Common myeloid progenitor, CD34-positive (primary cell): ENCODE results near the gene TCF7.
A peak's percentile ranks its signal among the peaks of the same experiment; 100 is the strongest.

Experiments
- CTCF ChIA-PET: fragments of 350-600 bp; sonication (Branson Sonifier 250); formaldehyde crosslinking; loops from one replicate; lab custom pipeline; 2021; ENCODE audit warnings: antibody characterized with exemption; lab: Charles Lee
- POLR2A ChIA-PET: fragments of 350-600 bp; sonication (Branson Sonifier 250); formaldehyde crosslinking; loops from one replicate; lab custom pipeline; 2021; ENCODE audit warnings: antibody characterized with exemption; lab: Charles Lee
- DNase-seq, 3 donors: peaks; one replicate each; pipeline versions ENCODE4 v3.0.0 to v3.0.0-alpha.2; 2013
- H3K27ac ChIP-seq, 2 experiments: 1 replicate in 1 of 2; 2 replicates in 1 of 2; pipeline ENCODE4 v1.7.0; 2013; ENCODE audit warnings: inconsistent platforms in 2 of 2, low read length in 2 of 2, mild to moderate bottlenecking in 2 of 2, low read depth in 1 of 2, moderate library complexity in 1 of 2; ENCODE audit not compliant: severe bottlenecking in 2 of 2, insufficient read depth in 1 of 2, poor library complexity in 1 of 2
- H3K27me3 ChIP-seq, 5 experiments: replicated peaks in 2 of 5; 1 replicate in 3 of 5; 2 replicates in 2 of 5; pipeline versions ENCODE4 v1.6.1 to v1.7.0; 2013; ENCODE audit warnings: low read length in 4 of 5, mild to moderate bottlenecking in 2 of 5, moderate library complexity in 2 of 5, inconsistent platforms in 1 of 5; ENCODE audit not compliant: insufficient read depth in 5 of 5, control insufficient read depth in 4 of 5
- H3K36me3 ChIP-seq, 4 experiments: 1 replicate in 2 of 4; 2 replicates in 2 of 4; pipeline versions ENCODE4 v1.6.1 to v1.7.0; 2013; ENCODE audit warnings: low read length in 3 of 4, control low read depth in 1 of 4, mild to moderate bottlenecking in 1 of 4; ENCODE audit not compliant: control insufficient read depth in 4 of 4, insufficient read depth in 4 of 4
- H3K4me1 ChIP-seq, 4 experiments: 1 replicate in 3 of 4; 2 replicates in 1 of 4; pipeline versions ENCODE4 v1.6.1 to v1.7.1; 2013; ENCODE audit warnings: low read length in 3 of 4, mild to moderate bottlenecking in 3 of 4, control low read depth in 1 of 4, inconsistent platforms in 1 of 4, moderate library complexity in 1 of 4; ENCODE audit not compliant: control insufficient read depth in 4 of 4, insufficient read depth in 4 of 4; ENCODE audit errors: control extremely low read depth in 1 of 4
- H3K4me3 ChIP-seq, 7 experiments: 1 replicate in 4 of 7; 2 replicates in 3 of 7; pipeline versions ENCODE4 v1.5.1 to v1.7.0; 2013; ENCODE audit warnings: mild to moderate bottlenecking in 7 of 7, low read length in 6 of 7, moderate library complexity in 6 of 7, inconsistent platforms in 2 of 7, low read depth in 2 of 7, control low read depth in 1 of 7; ENCODE audit not compliant: insufficient read depth in 4 of 7, control insufficient read depth in 1 of 7; ENCODE audit errors: extremely low read depth in 1 of 7
- H3K9me3 ChIP-seq, 5 experiments: 1 replicate in 4 of 5; 2 replicates in 1 of 5; pipeline versions ENCODE4 v1.6.1 to v1.7.1; 2013; ENCODE audit warnings: low read length in 4 of 5, mild to moderate bottlenecking in 2 of 5, inconsistent platforms in 1 of 5, low read depth in 1 of 5, moderate library complexity in 1 of 5; ENCODE audit not compliant: control insufficient read depth in 4 of 5, insufficient read depth in 2 of 5; ENCODE audit errors: control extremely low read depth in 1 of 5
- WGBS: methylation state at CpG from one replicate; pipeline ENCODE4 v1.1.5; 2013; ENCODE audit not compliant: insufficient coverage; 5-methylcytosine and 5-hydroxymethylcytosine counted together

Gene TCF7

GRCh38 chr5:134118212-134118835, 3.8 kb downstream of the TCF7 start:
- CTCF ChIA-PET = interaction anchor here (0.7 to 2.3 kb wide), 5 partner anchors 10 to 79 kb away, joined by 3 to 10 read pairs (median 5); no protein-coding TSS in a partner anchor
- no peak for DNase-seq
- no peaks in the 10 kb centered on the region for H3K9me3 ChIP-seq
- H3K4me1 ChIP-seq = peaks cover 0 to 30% (median 24%) of the 10 kb centered on the region in 4 experiments
- POLR2A ChIA-PET = no interaction called here
- H3K4me3 ChIP-seq = no peak overlapping the region
- H3K27ac ChIP-seq = no peak overlapping the region
- H3K27me3 ChIP-seq = peaks cover 0 to 40% (median 6%) of the 10 kb centered on the region in 5 experiments
- 88% methylated on average over 3 of the region's 4 CpGs for WGBS
- H3K36me3 ChIP-seq = no peaks in the 10 kb centered on the region

GRCh38 chr5:134119720-134120119, 5.2 kb downstream of the TCF7 start:
- H3K27me3 ChIP-seq = peaks cover 0 to 30% (median 2%) of the 10 kb centered on the region in 5 experiments
- CTCF ChIA-PET = interaction anchor here (0.7 to 2.3 kb wide), 6 partner anchors 10 to 27 kb away, joined by 3 to 10 read pairs (median 3); no protein-coding TSS in a partner anchor
- 94% methylated on average over 12 of the region's 12 CpGs for WGBS
- POLR2A ChIA-PET = no interaction called here
- no peak overlapping the region for H3K27ac ChIP-seq
- DNase-seq = no peak
- no peak overlapping the region for H3K4me3 ChIP-seq
- H3K36me3 ChIP-seq = no peaks in the 10 kb centered on the region
- H3K9me3 ChIP-seq = no peaks in the 10 kb centered on the region
- peaks cover 0 to 20% (median 14%) of the 10 kb centered on the region in 4 experiments for H3K4me1 ChIP-seq

GRCh38 chr5:134120386-134121138, 6.1 kb downstream of the TCF7 start:
- Histone ChIP-seq H3K27ac (no peak overlapping the region), H3K4me1 (peaks cover 0 to 16% (median 10%) of the 10 kb centered on the region in 4 experiments)
- WGBS = 98% methylated on average over 16 of the region's 17 CpGs

GRCh38 chr5:134122530-134122929, 8.0 kb downstream of the TCF7 start:
- H3K4me3 ChIP-seq = no peak overlapping the region
- CTCF ChIA-PET = interaction anchor here (1.1 to 1.6 kb wide), 3 partner anchors 14 to 169 kb away, joined by 3 to 5 read pairs (median 4); no protein-coding TSS in a partner anchor
- H3K9me3 ChIP-seq = no peaks in the 10 kb centered on the region
- H3K4me1 ChIP-seq = peaks cover 0 to 15% (median 9%) of the 10 kb centered on the region in 4 experiments
- WGBS = 55% methylated on average over 2 of the region's 3 CpGs
- peak in 2 of 3 donors; percentile 68 to 79 for DNase-seq
- POLR2A ChIA-PET = no interaction called here
- H3K27ac ChIP-seq = no peak overlapping the region
- H3K36me3 ChIP-seq = peaks cover 0 to 3% (median 0%) of the 10 kb centered on the region in 4 experiments
- H3K27me3 ChIP-seq = peaks cover 0 to 5% (median 0%) of the 10 kb centered on the region in 5 experiments

More at GRCh38 chr5:134120386-134121138, 6.1 kb downstream of the TCF7 start:
- Histone ChIP-seq H3K36me3 (no peaks in the 10 kb centered on the region), H3K27me3 (peaks cover 0 to 25% (median 2%) of the 10 kb centered on the region in 5 experiments), H3K9me3 (no peaks in the 10 kb centered on the region), H3K4me3 (no peak overlapping the region)
- DNase-seq = no peak
- ChIA-PET POLR2A (no interaction called here), CTCF (interaction anchor here (1.1 to 1.9 kb wide), 3 partner anchors 9 to 25 kb away, joined by 3 to 4 read pairs (median 3); no protein-coding TSS in a partner anchor)

- Histone ChIP-seq H3K27ac (no peak overlapping the region), H3K27me3 (no peaks in the 10 kb centered on the region), H3K4me3 (no peak overlapping the region), H3K4me1 (peaks cover 0 to 15% (median 9%) of the 10 kb centered on the region in 4 experiments), H3K9me3 (no peaks in the 10 kb centered on the region), H3K36me3 (peaks cover 0 to 3% (median 0%) of the 10 kb centered on the region in 4 experiments)
- WGBS = 97% methylated on average over 6 of the region's 6 CpGs
- no peak for DNase-seq
- CTCF ChIA-PET = interaction anchor here (1.1 to 1.6 kb wide), 6 partner anchors 8 to 23 kb away, joined by 3 to 5 read pairs (median 4); no protein-coding TSS in a partner anchor
- POLR2A ChIA-PET = no interaction called here
Measured at GRCh38 chr5:134123360-134123759, 8.9 kb downstream of the TCF7 start.

- Histone ChIP-seq H3K4me1 (peaks cover 0 to 15% (median 9%) of the 10 kb centered on the region in 4 experiments), H3K27me3 (no peaks in the 10 kb centered on the region), H3K36me3 (peaks cover 3 to 5% (median 4%) of the 10 kb centered on the region in 4 experiments), H3K27ac (no peak overlapping the region), H3K9me3 (no peaks in the 10 kb centered on the region), H3K4me3 (no peak overlapping the region)
- CTCF ChIA-PET = interaction anchor here (1.1 to 6.9 kb wide), 7 partner anchors 12 to 29 kb away, joined by 3 to 59 read pairs (median 4); no protein-coding TSS in a partner anchor
- peak in 1 of 3 donors; percentile 48 for DNase-seq
- POLR2A ChIA-PET = no interaction called here
- 83% methylated on average over 3 of the region's 8 CpGs for WGBS
Measured at GRCh38 chr5:134124289-134125038, 10.0 kb downstream of the TCF7 start.
